DMS53 treated with DMSO at 0.1 percent for 48 hours (cell line): ENCODE data around the gene SNAI3.

Source experiments
- DNase-seq: peaks from one replicate; lab custom pipeline; 2025; ENCODE audit not compliant: unreplicated experiment; lab: John Stamatoyannopoulos, UW

Gene SNAI3

DNA sequence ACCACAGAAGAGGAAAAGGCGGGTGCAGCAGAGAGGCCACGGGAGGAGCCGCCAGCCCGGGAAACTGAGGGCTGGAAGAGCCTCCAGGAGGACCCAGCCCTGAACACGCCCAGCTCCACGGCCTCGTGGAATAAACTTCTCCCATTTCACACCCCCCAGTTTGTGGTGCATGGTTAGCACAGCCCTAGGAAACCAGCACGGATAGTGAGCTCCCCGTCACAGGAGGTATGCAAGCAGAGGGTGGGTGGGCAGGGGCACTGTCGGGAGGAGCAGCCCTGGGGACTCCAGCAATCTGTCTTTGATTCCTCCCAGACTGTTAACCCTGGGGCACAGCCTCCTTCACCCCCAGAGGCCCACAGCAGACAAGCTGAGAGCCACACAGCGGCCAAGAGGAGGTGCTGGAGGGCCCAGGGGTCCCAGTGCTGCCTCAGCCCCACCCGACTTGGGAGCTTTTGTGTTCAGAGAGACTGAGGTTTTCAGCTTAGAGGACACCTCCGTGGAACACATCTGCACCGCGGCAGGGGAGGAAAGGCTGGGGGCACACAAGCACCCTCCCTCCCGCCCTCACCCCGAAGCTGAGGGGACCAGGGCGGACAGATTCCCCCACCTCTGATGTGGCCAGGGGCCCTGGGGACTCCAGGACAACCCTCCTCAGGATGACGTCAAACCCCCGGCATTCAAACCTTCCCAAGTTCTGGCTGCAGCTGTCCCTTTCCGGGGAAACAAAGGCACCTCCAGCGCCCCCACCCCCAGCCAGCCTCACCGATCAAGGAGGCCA, 49.6 kb downstream of the SNAI3 start:
- DNase-seq: no peak

DNA sequence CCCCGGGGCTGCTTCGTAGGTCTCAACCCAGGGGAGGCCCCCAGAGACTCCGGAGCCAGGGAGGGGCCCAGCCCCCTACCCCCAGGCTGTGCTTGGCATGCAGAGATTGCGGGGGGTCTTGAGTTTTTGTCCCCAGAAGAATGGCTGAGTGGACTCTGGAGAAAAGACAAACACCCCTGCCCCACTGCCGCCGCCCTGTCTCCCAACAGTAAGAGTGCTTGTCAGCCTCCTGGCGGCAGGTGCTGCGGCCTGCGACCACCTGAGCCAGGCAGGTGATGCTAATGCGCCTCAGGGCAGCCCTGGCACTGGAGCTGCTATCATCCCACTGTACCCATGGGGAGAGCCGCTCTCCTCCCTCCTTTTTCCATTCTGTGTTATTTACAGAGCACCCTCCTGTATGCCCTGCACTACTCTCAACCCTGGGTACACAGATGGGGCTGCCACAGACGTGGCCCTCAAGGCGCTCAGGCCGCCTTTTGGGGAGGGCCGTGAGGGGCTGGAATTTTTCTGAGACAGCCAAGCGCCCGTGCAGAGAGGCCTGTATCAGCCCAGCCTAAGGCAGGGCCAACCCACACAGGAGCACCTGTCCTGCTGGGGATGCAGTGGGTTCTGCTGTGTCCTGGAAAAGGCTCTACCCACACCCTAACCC, 50.5 kb downstream of the SNAI3 start:
- no peak for DNase-seq

DNA sequence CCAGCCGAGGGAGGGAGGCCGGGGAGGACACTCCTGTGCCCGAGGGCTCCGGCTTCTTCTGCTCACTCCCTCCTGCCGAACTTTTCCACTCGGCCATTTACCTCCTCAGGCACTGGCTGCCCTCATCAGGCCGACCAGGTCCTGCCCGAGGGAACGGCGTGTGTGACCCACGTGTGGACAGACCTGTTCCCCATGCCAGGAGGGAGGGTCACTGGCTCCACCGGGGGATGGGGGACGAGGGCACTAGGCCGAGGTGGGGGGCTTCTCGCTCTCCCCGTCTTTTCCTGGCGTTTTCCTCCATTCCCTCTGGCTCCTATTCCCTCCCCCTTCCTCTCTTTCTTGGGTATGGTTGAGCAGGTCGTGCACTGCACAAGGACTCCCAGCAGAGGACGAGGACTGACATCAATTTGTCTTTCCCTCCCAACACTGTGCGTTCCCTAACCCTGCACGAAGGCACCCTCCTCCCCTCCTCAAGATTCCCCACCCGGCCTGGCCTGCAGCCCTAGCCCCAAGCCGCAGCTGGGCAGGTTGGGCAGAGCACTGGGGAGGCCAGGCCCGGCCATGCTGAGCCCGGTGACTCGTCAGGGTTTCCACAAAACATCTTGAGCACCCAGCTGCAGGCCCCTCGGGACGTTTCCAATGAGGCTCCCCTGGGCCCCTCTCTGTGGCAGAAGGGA, 51.2 kb downstream of the SNAI3 start:
- no peak for DNase-seq

DNA sequence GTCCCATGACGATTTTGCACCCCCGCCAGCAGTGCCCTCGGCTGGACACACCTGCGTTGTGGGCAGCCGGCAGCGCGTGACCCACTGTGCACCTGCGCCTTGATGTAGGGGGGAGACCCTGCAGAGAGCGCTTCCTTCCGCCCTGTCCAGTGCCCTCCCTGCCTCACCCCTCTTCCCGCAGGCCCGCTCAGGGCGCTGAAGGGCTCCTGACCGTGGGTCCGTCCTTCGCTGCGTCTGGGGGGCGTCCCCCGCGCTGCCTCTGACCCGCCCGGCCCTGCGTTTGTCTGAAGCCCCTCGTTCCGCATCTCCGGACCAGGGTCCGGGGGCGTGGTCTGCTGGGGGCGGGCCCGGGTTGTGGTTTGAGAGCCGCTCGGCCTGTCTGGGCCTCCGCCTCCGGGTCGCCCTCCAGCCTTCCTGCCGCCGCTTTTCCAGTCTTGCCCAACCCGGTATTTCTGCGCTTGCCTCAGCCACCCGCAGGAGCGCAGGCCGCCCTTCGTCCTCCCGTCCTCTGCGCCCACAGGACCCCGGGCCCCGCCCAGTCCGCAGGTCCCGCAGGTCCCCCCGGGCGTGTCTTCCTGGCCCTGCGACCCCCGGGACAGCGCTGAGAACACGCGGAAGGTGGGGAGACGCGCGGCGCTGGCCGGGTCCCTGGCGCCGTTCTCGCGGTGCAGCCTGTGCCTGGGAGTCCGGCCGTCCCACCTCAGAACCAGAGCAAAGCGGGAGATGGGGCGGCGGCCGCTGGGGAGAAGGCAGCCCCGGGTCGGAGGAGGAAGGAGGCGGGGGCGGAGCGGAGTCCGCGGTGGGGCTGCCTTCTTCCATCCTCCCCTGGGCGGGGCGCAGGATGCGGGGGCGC, 51.9 kb downstream of the SNAI3 start:
- DNase-seq: peak; percentile 22

DNA sequence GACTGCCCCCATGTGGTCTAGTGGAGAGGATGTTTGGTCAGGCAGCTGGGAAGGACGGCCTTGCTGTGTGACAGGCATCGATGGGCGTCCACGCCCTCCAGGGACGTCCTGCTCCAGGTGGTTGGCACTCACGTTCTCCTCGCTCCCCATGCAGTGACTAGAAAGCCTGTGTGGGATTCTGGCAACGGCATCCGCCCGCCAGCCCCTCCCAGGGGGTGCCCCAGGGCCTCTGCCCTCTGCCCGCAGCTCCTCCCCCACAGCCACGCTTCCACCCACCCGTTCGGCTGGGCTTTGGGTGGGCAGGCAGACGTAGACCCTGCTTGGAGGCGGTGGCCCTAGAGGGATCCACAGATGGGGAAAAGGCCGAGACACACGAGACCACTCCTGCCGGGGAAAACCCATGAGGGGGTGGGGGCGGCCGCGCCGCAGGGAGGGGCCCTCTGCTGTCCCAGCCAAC, 52.6 kb downstream of the SNAI3 start:
- DNase-seq: peak; percentile 83

DNA sequence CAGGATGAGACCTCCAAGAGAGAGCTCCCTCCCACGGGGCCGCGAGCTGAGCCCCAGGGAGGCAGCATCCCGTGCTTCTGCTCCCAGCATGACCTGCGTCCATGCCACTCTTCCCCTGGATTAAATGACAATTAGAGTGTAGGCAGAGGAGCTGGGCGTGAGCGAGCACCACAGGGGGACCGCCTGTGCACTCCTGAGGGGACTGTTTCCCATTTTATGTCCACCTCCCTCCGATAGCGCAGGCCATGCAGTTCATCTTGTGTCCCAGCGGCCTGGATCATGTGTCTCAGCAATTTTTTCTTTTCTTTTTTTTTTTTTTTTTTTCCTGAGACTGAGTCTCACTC, 53.7 kb downstream of the SNAI3 start:
- no peak for DNase-seq

DNA sequence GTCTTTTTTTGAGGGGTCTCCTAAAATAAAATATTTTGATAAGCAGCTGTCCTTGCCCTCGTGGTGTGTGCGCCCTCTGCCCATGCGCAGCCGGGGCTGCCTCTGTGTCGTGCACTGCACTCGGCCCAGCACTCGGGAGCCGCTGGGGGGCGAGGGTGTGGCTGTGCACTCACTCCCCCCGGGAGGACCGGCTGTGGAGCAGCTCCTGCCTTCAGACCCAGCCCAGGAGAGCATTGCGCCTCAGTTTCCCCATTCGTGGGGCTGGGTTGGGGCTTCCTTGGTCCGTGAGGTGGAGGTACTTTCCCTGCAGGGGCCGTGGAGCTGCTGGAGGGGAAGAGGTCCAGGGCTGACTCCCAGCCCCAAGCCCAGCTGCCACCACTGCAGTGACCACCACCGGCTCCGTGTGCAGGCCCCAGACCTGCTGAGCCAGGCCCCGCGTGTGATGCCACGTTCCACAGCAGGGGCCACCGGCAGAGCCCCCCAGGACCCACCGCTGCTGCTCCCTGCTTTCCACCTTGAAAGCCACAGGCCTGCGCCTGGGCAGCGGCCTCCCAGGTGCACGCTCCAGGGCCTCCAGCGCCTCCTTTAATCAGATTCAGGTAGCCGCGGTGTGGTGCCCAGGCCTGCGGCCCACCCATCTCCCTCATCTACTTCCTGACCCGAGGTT, 54.3 kb downstream of the SNAI3 start:
- no peak for DNase-seq

DNA sequence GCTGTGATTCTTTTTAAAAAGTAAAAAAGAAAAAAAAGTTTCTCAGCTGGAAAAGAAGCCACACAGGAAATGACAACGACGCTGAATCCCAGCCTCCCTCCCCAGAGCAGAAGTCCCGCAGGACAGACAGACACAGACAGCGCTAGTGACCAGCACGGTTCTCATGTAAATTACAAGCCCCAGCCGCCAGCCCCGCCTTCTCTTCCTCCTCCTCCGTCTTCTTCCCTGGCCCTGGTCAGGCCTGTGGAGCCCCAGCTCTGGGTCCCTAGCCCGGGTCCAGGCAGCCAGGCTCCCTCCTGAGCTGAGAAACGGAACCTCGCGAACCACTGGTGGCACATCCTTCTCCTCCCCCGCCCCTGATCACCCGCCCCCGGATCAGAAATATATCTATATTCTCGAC, 54.9 kb downstream of the SNAI3 start:
- no peak for DNase-seq

DNA sequence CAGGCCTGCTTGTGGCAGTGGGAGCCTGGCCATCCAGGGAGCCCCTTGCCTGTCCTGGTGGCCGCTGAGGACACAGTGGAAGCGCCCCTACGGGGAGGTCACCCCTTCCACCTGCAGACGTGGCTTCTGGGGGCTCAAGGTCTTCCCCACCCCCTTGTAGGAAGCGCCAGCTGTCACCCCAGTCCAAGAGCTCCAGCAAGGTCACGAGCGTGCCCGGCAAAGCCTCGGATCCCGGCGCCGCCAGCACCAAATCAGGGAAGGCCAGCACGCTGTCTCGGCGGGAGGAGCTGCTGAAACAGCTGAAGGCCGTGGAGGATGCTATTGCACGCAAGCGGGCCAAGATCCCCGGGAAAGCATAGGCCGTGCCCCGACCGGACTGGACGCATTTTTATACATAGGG, 55.4 kb downstream of the SNAI3 start:
- no peak for DNase-seq

DNA sequence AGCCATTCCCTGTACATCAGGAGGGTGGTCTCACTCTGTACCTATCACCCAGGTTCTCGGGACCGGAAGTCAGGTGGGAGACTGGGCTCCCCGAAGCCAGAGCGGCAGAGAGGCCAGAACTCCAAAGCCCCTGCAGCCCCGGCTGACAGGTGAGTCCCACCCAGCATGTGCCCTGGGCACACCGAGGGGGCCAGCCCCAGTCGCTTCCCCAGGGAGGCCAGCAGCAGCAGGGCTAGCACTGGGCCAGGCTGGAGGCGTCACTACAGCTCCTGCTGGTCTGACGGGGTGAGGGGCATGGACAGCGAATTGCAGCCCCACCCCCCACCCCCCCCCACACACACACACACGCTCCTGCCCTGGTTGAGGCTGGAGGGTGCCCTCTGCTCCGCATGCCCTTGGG, 55.9 kb downstream of the SNAI3 start:
- DNase-seq: no peak

DNA sequence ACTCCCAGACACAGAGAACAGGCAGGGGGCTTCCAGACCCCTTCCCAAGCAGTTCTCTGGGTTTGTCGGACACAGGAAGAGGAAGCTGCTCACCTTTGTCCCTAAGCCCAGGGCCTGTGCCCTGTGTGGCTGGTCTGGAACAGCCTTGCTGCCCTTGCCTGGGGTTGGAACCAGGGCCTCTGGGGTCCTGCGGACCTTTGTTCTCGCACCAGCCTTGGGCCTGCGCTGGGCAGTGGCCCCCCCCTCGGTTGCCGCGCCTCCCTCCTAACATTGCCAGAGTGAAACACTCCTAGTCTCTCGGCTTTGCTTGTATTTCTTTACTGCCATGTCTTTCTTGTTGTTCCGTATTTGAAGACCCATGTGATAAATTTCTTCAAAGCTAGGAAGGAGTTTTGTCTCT, 56.5 kb downstream of the SNAI3 start:
- DNase-seq: no peak

DNA sequence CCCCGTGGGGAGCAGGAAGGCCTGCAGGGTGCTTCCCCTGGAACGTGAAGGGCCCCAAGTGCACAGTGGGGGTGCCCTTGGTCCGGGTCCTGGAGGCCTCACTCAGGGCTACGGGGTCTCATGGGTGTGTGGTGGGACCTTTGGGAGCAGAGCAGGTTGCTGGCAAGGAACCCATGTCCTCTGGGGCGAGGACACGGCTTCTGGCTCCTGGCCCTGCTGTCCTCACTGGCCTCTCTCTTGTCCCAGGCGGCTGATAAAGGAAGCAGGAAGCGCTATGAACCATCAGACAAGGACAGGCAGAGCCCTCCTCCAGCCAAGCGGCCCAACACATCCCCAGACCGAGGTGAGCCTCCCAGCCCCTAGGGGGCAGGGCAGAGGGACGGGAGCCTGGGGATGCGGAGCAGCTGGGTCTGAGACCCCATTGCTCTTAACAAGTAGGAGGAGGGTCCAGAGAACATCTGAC, 57.8 kb downstream of the SNAI3 start:
- DNase-seq: no peak
